GM12892 (cell line): ENCODE results near the gene PGD. TPM values are rescaled to one million over a fixed set of nuclear protein-coding genes. Genes with fewer than 3 reads are reported as not detected.
"Not testable (repeated sequence)": the region's sequence is repeated elsewhere in the genome, so short reads cannot be mapped to it uniquely, and the experiment has no call there.

ENCODE experiments used
- DNase-seq: peaks from one replicate; pipeline ENCODE4 v3.0.0; 2011; ENCODE audit not compliant: insufficient read length
- FAIRE-seq: peaks from 2 replicates; lab custom pipeline; 2011; peaks lifted over from hg19 to GRCh38; lab: Jason Lieb, UNC
- POLR2A ChIP-seq: IDR thresholded peaks from 2 replicates; pipeline ENCODE4 v1.6.1; 2011; ENCODE audit warnings: low read depth, low read length, control low read depth
- POLR2AphosphoS5 ChIP-seq: IDR thresholded peaks from 2 replicates; pipeline ENCODE4 v1.6.1; 2011; ENCODE audit warnings: low read depth, low read length, control low read depth
- TAF1 ChIP-seq: IDR thresholded peaks from 2 replicates; pipeline ENCODE4 v1.6.1; 2011; ENCODE audit warnings: low read depth, mild to moderate bottlenecking, control low read depth, low read length, borderline replicate concordance
- polyA plus RNA-seq: library from polyadenylated mRNA; unstranded; fragments of >200 nt; gene quantifications from one replicate; pipeline ENCODE4 v1.2.1, GENCODE V29; 2012; ENCODE audit warnings: missing spikeins, inconsistent platforms; ENCODE audit not compliant: missing spikeins

The PGD gene
- polyA plus RNA-seq: 119 TPM

DNA sequence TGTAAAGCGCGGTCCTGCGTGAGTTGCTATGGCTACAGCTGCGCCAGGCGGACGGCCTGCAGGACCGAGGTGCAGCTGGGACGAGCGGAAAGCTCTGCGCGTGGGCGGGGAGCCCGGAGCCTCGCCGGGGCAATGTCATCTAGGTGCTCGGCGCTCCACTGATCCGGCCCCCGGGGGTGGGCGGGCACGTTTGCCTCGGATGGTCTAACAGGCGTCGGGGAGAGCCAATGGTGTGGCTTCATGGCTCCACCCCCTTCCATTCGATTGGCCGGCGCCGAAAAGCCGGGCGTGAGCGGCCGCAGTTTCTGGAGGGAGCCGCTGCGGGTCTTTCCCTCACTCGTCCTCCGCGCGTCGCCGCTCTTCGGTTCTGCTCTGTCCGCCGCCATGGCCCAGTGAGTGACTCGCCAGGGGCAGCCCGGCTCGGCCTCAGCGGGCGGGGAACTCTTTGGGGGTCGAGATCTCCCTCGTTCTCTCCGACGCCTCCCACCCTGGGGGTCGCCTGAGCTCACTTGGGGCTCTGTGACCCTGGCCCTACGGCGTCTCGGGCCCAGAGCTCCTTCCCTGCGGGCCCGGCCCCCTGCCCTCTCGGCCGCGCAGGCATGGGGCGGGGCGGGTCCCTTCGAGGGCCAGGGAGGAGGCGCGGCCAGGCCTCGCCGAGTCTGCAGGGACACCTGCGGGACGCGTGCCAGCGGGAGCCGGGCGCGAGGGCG lies at the start of gene PGD:
TSS of gene PGD (plus strand) at position 331 of the 710 bp plus-strand sequence. CDS start at position 385, 54 bp downstream.
- TF ChIP-seq POLR2A (peak; percentile 89), POLR2AphosphoS5 (peak; percentile 81), TAF1 (peak; percentile 74)
- peak; percentile 94 for FAIRE-seq

DNA sequence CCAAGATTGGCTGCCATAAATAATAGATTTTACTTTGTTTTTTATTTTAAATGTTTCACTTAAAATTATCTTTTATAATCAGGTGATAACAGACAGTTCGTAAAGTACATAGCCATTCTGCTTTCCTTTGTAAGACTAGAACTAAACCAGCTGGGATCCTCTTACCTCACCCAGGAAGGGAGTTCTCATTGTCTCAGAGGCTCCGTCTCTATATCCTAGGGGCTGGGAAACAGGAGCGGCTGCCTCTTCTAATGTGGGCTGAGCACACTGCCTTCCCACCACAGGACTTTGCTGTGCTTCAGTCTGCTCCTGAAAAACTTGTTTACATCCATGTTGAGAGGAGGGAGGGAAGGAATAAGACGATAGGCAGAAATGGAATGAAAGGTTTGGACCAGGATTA lies 45.6 kb upstream of the PGD start:
- DNase-seq (no peak), FAIRE-seq (no peak)
- TF ChIP-seq POLR2AphosphoS5 (no peak), POLR2A (no peak), TAF1 (no peak)

More for the DNA sequence above, at the start of gene PGD:
- peak; percentile 99 for DNase-seq

DNA sequence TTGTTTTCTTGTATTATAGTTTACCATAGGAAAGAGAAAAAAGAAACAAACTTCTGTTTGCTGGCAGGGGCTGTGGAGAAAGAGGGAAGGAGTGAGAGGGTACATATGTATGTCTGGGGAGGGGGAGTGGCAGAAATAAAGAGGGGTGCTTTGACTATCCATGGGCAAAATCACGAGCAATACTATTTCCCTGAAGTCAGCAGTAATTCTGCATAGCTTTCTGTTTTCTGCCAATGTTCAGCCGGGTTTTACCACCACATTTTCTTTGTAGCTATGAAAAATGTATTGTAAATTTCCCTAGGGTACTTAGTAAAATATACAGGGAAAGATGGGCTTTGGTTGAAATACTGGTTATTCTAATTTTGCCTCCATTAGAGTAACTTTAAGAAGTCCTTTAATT lies 45.2 kb upstream of the PGD start:
- no peak for DNase-seq
- no peak for TF ChIP-seq POLR2A
- no peak for TF ChIP-seq TAF1
- no peak for TF ChIP-seq POLR2AphosphoS5
- no peak for FAIRE-seq

DNA sequence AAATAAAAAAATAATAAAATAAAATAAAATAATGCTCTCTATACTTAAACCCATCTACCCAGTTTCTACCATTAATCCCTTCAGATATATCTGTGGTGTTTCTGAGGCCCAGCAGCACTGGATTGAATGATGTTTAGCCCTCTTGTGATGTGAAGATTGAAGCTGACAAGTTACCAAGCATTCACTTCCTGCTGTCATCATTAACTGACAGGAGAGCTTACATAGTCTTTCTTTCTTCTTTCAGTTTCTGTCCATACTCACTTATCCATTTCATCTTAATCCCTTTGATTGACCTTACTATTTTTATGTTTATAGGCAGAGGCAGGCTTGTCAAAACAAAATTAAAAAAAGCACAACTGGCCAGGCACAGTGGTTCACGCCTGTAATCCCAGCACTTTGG lies 38.8 kb upstream of the PGD start:
- no peak for FAIRE-seq
- no peak for DNase-seq
- TF ChIP-seq POLR2A: no peak
- TF ChIP-seq TAF1: no peak
- TF ChIP-seq POLR2AphosphoS5: no peak

DNA sequence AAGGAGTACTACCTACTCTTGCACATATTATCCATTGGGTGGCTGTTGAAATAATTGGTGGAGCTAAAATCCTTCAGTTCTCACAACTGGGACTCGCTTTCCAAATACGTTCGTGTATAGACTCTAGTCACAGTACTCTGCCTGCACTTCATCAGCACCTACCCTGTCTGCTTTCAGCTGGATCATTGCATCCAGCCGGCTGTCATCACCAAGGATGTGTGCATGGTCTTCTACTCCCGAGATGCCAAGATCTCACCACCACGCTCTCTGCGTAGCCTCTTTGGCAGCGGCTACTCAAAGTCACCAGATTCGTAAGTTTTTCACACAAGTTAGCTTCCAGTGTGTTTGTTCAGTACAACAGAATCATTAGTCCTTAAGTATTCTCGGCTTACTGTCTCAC lies 37.3 kb upstream of the PGD start:
- FAIRE-seq (no peak), DNase-seq (no peak)
- TF ChIP-seq TAF1 (no peak), POLR2A (no peak), POLR2AphosphoS5 (no peak)

DNA sequence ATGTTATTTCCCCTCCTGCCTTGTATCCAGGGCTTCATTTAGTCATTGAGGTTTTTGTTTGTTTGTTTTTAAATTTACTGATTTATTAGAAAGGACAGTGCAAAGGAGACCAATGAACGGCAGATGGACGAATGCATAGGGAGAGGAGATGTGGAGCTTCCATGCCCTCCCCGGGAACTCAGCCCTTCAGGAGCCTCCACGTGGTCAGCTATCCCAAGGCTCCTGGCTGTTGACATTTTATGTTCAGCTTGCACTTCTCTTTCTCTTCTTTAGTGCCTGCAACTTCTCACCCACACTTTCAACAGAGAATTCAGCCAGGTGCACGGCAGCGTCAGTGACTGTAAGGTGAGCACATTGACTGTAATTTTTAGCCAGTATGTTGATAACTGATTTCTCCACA lies 30.7 kb upstream of the PGD start:
- no peak for TF ChIP-seq TAF1
- TF ChIP-seq POLR2A: no peak
- TF ChIP-seq POLR2AphosphoS5: no peak
- DNase-seq (no peak), FAIRE-seq (no peak)

DNA sequence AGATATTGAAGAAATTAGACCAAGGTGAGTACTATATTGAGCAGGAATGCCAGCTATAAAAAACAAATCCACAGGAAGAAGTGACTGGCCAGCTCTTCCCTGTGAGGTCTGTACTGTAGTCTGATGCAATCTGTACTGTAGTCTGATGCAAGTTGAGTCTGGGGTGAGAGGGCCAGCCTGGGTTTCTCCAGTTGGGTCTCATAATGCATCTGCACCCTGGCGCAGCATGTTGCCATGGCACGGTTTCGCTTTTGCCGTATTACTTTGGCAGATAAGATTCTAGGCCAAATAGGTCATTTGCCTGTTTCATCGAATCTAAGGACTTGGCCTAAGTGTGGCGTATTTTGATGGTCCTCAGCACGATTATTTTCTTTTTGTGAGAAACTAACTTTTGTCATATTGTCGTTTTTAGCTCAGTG lies 24.4 kb upstream of the PGD start:
- no peak for TF ChIP-seq TAF1
- no peak for TF ChIP-seq POLR2A
- no peak for TF ChIP-seq POLR2AphosphoS5
- no peak for DNase-seq
- no peak for FAIRE-seq

DNA sequence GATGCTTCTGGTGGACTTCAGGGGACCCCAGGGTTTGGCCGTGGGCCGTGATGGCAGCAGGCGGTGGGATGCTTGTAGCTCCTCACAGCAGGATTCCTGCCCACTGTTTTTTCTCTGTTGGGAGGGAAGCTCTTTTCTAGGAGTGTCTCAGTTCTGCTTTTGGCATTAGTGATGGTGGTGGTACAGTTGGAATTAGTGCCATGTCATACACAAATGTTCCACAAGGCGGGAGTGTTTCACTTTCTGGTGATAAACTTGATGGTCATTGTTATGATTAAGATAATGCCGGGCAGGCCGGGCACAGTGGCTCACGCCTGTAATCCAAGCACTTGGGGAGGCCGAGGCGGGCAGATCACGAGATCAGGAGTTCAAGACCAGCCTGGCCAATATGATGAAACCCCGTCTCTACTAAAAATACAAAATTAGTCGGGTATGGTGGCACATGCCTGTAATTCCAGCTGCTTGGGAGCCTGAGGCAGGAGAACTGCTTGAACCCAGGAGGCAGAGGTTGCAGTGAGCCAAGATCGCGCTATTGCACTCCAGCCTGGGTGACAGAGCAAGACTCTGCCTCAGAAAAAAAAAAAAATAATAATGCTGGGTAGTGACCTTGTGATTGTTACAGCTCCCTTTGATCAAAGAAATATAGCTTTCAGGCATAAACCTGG lies 21.4 kb upstream of the PGD start:
- peak; percentile 80 for FAIRE-seq
- DNase-seq: not testable (repeated sequence)

DNA sequence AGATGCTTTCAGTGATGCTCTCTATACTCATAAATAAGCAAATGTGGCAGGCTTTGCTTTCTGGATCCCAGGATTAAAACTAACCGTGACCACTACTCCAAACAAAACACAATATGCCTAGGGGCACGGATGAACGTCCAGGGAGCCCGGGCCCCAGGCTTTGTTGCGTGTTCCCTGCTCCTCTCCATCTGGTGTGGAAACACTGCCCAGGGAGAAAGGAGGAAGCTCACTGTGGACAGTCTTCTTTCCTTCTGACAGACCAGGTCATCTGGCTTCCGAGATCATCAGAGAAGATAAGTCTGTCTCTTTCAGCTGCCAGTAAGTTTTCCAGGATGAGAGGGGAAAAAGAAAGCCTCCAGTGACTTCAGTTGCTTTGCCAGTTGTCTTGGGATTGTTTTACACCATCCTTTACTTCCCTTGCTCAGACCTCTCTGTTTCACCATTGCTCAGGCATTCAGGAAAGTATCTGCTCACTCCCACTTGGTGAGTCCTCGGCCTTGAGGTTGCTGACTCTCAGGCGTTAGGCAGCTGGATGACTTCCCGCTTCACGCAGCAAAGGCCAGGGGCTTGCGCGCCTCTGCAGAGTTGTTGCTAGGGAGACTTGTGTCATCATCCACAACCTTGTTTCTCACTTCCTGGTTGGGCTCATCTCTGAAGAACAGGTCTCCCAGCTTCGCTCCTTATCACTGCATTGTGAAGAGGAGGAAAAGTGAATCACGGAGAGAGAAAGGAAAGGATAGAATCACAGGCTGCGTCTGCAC lies 20.6 kb upstream of the PGD start:
- no peak for TF ChIP-seq POLR2A
- no peak for TF ChIP-seq TAF1
- TF ChIP-seq POLR2AphosphoS5: no peak
- no peak for FAIRE-seq
- no peak for DNase-seq

DNA sequence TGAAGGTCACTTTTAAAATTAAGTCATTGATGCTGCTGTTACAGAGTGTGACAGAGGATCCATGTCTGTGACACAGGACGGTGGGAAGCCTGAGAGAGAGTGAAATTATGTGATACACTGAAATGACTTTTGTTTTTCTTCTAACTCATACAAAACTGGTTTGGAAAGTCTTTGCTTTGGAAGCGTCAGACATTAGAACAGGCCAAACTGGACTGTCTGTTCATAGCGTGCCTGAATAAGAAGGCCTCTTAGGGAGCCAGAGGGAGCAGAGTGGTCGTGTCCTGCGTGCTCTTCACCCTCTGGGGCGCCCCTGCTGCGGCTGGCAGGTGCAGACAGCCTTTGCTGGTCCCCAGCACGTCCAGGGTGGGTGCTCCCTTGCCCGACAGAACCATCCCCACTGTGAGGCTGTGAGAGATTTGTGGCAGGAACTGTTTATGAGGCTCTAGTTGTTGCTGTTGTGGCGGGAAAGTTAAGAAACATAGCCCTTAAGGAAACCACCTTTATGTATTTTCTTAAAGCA lies 19.7 kb upstream of the PGD start:
- no peak for TF ChIP-seq TAF1
- TF ChIP-seq POLR2AphosphoS5: no peak
- TF ChIP-seq POLR2A: no peak
- no peak for DNase-seq
- FAIRE-seq: no peak

DNA sequence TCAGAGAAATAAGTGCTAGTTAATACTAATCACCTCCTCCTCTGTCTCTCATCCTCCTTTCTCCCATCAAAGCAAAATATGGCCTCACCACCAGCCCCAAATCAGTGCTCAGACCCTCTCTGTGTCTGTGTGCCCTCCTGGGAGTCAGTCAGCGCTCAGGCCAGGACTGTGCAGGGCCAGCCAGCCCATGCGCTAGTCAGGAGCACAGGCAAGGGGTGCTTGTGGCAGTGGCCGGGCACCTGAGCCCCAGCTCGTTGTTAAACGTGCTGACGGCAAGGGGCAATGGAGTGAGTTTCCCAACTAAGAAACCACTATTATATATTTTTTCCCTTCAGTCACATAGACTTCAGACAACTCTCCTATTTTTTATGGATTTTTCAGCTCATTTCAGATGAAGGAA lies 19.2 kb upstream of the PGD start:
- FAIRE-seq (no peak), DNase-seq (no peak)
- no peak for TF ChIP-seq TAF1
- no peak for TF ChIP-seq POLR2AphosphoS5
- TF ChIP-seq POLR2A: no peak
